ENCODE data around the gene ADNP. TPM values are rescaled to one million over a fixed set of nuclear protein-coding genes. Genes with fewer than 3 reads are reported as not detected.
A peak's percentile ranks its signal among the peaks of the same experiment; 100 is the strongest.

Gene ADNP
- total and polyA plus RNA-seq, 2 of the 13 experiments (the other 11 are each of a cell fraction or from before 2014, with no cell fraction given), result 21.0 to 21.5 TPM

DNA sequence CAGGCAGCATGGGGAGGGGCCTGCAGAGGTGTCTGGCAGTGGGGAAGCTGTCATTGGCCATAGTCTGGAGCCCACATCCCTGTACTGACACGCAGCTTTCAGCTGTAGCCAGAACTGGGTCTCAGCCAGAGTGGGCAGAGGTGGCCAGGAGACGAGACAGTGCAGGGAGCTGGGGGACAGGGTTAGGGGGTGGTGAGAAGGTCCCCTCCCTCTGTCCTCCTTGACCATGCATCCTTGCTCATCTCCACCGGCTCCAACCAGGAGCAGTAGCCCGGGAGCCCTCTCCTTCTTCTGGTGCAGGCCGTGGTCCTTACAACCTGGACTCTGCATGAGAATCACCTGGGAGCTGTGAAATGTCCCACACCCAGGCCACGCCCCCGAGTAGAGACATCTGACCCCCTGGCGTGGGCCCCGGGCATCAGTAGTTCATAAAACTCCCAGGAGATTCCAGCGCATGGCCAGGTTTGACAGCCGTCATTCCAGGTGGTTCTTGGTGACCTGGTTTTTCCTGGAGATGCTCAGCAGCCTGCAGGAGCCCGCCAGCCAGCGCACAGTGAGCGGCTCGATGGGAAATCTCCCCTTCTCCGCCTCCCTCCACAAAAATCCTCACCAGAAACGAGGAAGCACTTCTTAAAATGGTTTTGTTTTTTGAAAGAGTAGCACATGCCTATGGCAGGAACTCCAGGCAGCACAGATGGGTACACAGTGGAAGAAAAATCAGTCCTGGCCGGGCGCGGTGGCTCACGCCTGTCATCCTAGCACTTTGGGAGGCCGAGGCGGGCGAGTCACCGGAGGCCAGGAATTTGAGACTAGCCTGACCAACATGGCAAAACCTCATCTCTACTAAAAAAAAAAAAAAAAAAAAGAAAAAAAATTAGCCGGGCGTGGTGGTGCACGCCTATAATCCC lies 56.2 kb downstream of the ADNP start (continued):
- TF ChIP-seq, protein P1, sequence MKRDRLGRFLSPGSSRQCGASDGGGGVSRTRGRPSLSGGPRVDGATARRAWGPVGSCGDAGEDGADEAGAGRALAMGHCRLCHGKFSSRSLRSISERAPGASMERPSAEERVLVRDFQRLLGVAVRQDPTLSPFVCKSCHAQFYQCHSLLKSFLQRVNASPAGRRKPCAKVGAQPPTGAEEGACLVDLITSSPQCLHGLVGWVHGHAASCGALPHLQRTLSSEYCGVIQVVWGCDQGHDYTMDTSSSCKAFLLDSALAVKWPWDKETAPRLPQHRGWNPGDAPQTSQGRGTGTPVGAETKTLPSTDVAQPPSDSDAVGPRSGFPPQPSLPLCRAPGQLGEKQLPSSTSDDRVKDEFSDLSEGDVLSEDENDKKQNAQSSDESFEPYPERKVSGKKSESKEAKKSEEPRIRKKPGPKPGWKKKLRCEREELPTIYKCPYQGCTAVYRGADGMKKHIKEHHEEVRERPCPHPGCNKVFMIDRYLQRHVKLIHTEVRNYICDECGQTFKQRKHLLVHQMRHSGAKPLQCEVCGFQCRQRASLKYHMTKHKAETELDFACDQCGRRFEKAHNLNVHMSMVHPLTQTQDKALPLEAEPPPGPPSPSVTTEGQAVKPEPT (CRISPR knock-in tag; IDR thresholded peaks at IDR 0.05; ENCODE audit: low read depth), result no peak
- TF ChIP-seq, protein P2, sequence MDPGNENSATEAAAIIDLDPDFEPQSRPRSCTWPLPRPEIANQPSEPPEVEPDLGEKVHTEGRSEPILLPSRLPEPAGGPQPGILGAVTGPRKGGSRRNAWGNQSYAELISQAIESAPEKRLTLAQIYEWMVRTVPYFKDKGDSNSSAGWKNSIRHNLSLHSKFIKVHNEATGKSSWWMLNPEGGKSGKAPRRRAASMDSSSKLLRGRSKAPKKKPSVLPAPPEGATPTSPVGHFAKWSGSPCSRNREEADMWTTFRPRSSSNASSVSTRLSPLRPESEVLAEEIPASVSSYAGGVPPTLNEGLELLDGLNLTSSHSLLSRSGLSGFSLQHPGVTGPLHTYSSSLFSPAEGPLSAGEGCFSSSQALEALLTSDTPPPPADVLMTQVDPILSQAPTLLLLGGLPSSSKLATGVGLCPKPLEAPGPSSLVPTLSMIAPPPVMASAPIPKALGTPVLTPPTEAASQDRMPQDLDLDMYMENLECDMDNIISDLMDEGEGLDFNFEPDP (CRISPR knock-in tag; conservative IDR thresholded peaks at IDR 0.05), result 0 out of 2 replicates have a peak, but pooled peaks have one; percentile 28

DNA sequence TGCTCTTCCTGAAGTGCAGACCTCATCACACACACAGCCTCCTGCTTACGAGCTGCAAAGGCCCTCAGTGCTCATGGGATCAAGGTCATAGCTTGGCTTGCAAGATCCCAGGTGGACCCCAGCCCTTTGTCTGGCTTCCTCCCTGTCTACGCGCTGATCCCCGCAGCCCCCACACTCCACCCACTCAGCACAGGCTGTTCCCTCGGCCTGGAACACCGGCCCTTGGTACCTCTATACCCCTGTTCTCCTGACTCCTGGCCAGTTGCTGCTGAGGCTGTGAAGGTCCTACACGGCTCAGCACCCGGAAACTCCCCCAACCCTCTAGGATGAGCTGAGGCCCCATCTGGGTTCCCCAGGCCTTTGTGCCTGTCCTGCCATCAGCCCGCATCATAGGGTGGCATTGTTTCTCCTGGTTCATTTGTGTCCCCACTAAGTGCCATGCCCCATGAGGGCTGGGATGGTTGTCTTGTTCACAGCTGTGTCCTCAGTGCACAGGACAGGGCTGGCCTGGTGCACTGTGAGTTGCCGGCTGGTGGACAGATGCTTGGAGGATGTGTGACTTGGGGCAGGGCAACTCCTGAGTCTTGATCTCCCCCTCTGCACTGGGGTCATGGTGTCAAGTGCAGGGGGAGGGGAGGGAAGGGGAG lies 57.0 kb downstream of the ADNP start:
- Histone ChIP-seq H4K20me1 (ENCODE audit: insufficient read depth, low read length) (no peaks in the 10 kb centered on the region), H3K4me2 (ENCODE audit: low read depth, low read length) (peak overlapping the region; percentile 65), H3K27ac (ENCODE audit: extremely low read length, insufficient read depth, low read length) (no peak overlapping the region), H3K9ac (ENCODE audit: insufficient read depth, low read depth, low read length) (no peak overlapping the region), H3K27me3 (ENCODE audit: control insufficient read depth in 1 of 2, insufficient read depth in 2 of 2, low read length in 2 of 2) (no peaks in the 10 kb centered on the region), H3K9me3 (ENCODE audit: low read length) (no peaks in the 10 kb centered on the region), H2AFZ (ENCODE audit: low read length) (no peak overlapping the region), H3K36me3 (replicated peaks in 1 of 2; ENCODE audit: control insufficient read depth in 1 of 2, insufficient read depth in 2 of 2, low read length in 2 of 2) (no peaks in the 10 kb centered on the region), H3K79me2 (ENCODE audit: insufficient read depth, low read length) (no peaks in the 10 kb centered on the region), H3K4me3 (replicated peaks in 1 of 3; ENCODE audit: insufficient read depth in 1 of 3, low read depth in 2 of 3, low read length in 3 of 3) (peak overlapping the region in 1 of 3 experiments; percentile 26; a peak in 1 of 6 replicates), H3K4me1 (ENCODE audit: insufficient read depth, low read length) (peaks cover 45% of the 10 kb centered on the region)
- FAIRE-seq, result no peak
- intact Hi-C loops (cut with micrococcal nuclease; ENCODE audit: unreplicated experiment) (no loop called here), in situ Hi-C loops (cut with HindIII; ENCODE audit: extremely low pct_ligation_motif_present, low pct_unique_long_range_greater_than_20kb) (no loop called here)
- CTCF ChIA-PET (ENCODE audit: low intra/inter-chr PET ratio, low total read pairs), result no interaction called here
- no TSS peak for BruUV-seq (replicated peaks)
- WGBS (ENCODE audit: low lambda C conversion rate), result 61% methylated on average over 10 of the region's 10 CpGs
- POLR2A ChIA-PET, result no interaction called here
- peak; percentile 39 for ATAC-seq
- DNase-seq (ENCODE audit: low spot score), result no peak
- TF ChIP-seq SOX6 (IDR thresholded peaks at IDR 0.05) (no peak), SOX6 (CRISPR knock-in tag; IDR thresholded peaks at IDR 0.05) (0 out of 2 replicates have a peak, but pooled peaks have one; percentile 21), FOXM1 (CRISPR knock-in tag; IDR thresholded peaks at IDR 0.05) (no peak), MTA1 (CRISPR knock-in tag; IDR thresholded peaks at IDR 0.05; ENCODE audit: borderline replicate concordance) (0 out of 2 replicates have a peak, but pooled peaks have one; percentile 28), DNMT1 (CRISPR knock-in tag; IDR thresholded peaks at IDR 0.05) (0 out of 2 replicates have a peak, but pooled peaks have one; percentile 17), ZKSCAN1 (IDR thresholded peaks at IDR 0.05; ENCODE audit: low read length) (0 out of 2 replicates have a peak, but pooled peaks have one; percentile 42), KLF16 (CRISPR knock-in tag; IDR thresholded peaks at IDR 0.05) (no peak; a peak in 1 of 4 replicates), ZBTB7A (CRISPR knock-in tag; IDR thresholded peaks at IDR 0.05) (0 out of 2 replicates have a peak, but pooled peaks have one; percentile 26), ZFP36L2 (CRISPR knock-in tag; IDR thresholded peaks at IDR 0.05) (no peak), PITX1 (CRISPR knock-in tag; IDR thresholded peaks at IDR 0.05) (peak; percentile 27; the same call in 1 of the 2 replicates), DMAP1 (CRISPR knock-in tag; IDR thresholded peaks at IDR 0.05) (no peak), HNF4A (CRISPR knock-in tag; IDR thresholded peaks at IDR 0.05) (0 out of 2 replicates have a peak, but pooled peaks have one; percentile 38), SALL1 (CRISPR knock-in tag; IDR thresholded peaks at IDR 0.05) (peak; percentile 50; the same call in 1 of the 2 replicates), SP5 (CRISPR knock-in tag; IDR thresholded peaks at IDR 0.05; ENCODE audit: borderline replicate concordance, low read depth) (no peak)
- TF ChIP-seq, protein P3, sequence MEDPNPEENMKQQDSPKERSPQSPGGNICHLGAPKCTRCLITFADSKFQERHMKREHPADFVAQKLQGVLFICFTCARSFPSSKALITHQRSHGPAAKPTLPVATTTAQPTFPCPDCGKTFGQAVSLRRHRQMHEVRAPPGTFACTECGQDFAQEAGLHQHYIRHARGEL (CRISPR knock-in tag; IDR thresholded peaks at IDR 0.05), result peak; percentile 27; the same call in 1 of the 2 replicates

Data from HepG2 (cell line).